Heart left ventricle (tissue), 13 donors: ENCODE measurements around the gene ELFN1.

Experiments used
- CTCF ChIP-seq, 12 donors: fragments of 200-600 bp; sonication (generic) in 4 of 12; IDR thresholded peaks; one replicate each; pipeline versions ENCODE4 v1.5.0 to v1.8.0; 2018 to 2022; ENCODE audit warnings: antibody characterized with exemption in 12 of 12, mild to moderate bottlenecking in 5 of 12
- POLR2A ChIP-seq, 2 donors: fragments of 450-650 bp; IDR thresholded peaks; one replicate each; pipeline ENCODE4 v1.6.1; 2017; ENCODE audit warnings: antibody characterized with exemption in 2 of 2, mild to moderate bottlenecking in 2 of 2, moderate library complexity in 2 of 2
- donor health status: ischemic (EF 13 %, LVEDD 7.1; RV severe dilation, severe dysfunction).
- donor health status: DM: no; HTN: yes; CAD: no.
- donor health status: DM: no; HTN: no; CAD: no.
- donor health status: ischemic (EF 25% LVEDD 6.9; RV normal size, moderate dysfunction).
- donor health status: ischemic (EF 25% LVEDD 5.7; RV mildly dilated, moderate dysfunction).
- donor health status: ischemic (EF 35%, LVEDD 5.7; RV mildly dilated, moderate dysfunction).
- donor health status: nonischemic (EF 11% LVEDD 7.7; RV severe dilation, severe dysfunction).
- donor health status: DM: yes; HTN: yes; CAD: no.
- donor health status: PGD.
- donor health status: ischemic (EF 29% LVEDD 5.4; RV normal size, mild dysfunction).
- donor health status: nonischemic (EF 23%, LVEDD 6.1; RV moderate dilation, normal function).

DNA sequence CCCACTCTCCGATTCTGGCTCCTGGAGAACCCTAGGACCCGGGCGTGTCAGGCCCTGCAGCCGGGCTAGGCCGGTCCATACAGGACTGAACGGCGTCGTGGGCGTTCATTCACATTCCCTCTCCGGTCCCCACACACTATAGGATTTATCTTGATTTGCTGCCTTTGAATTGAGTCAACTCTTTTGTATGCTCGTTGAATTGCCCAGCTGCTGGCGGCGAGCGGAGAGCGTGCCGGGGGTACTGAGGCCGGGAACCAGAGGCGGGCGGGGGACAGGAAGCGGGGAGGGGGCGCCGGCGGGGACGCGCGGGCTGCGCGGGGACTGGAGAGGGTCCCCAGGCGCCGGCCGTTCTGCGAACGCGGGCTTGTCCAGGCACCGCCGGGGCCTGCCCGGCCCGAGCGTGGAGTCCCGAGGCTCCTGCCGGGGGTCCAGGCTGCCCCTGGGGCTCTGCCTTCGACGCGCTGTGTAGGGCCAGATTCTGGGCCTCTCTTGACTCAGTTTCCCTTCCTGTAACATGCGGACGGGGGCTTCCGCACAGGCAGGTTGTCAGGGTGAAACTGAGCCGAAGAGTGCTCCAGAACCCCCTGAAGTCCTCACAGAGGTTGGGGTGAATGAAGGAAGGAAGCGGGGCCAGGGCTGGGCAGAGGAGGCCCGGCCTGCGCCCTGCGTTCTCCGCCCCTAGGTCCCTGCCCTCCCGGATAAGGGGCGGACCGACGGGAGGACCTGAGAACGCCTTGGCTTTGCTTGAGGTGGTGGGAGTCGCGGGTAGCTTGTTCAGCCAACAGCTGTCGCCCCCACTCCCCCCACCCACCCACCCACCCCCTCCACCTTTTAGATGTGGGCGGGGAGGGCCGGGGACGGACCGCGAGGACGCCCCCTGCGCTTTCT, 769 bp upstream of the ELFN1 start:
- TF ChIP-seq POLR2A (IDR thresholded peaks at IDR 0.05) (no peak), CTCF (IDR thresholded peaks at IDR 0.05) (no peak)
